ENCODE data around the gene GRK2.
A peak's percentile ranks its signal among the peaks of the same experiment; 100 is the strongest.
"Not testable (repeated sequence)": the region's sequence is repeated elsewhere in the genome, so short reads cannot be mapped to it uniquely, and the experiment has no call there.

The GRK2 gene

GRCh38 chr11:67266449-67267187, at the start of gene GRK2:
Gene GRK2 (plus strand): TSS chr11:67266473. CDS start chr11:67266700, 227 bp downstream.
- intact Hi-C loops (cut with DNase I), result loop anchor here (1.0 to 5.0 kb wide), 2 partner anchors 51 to 116 kb away; no protein-coding TSS in a partner anchor
- DNase-seq, result peak in 3 of 10 donors; percentile 71 to 88 (median 73)

GRCh38 chr11:67227726-67228125, 38.5 kb upstream of the GRK2 start:
- DNase-seq, result no peak
- intact Hi-C loops (cut with DNase I), result no loop called here

- DNase-seq, result no peak
- intact Hi-C loops (cut with DNase I), result no loop called here
These were observed 35.9 kb upstream of the GRK2 start for GRCh38 chr11:67230406-67230805.

- intact Hi-C loops (cut with DNase I), result no loop called here
These were observed 35.4 kb upstream of the GRK2 start for GRCh38 chr11:67230886-67231285.

GRCh38 chr11:67233584-67234190, 32.6 kb upstream of the GRK2 start:
- DNase-seq, result no peak
- intact Hi-C loops (cut with DNase I), result no loop called here

More at GRCh38 chr11:67230886-67231285, 35.4 kb upstream of the GRK2 start:
- no peak for DNase-seq

GRCh38 chr11:67234571-67234970, 31.7 kb upstream of the GRK2 start:
- DNase-seq; intact Hi-C loops (cut with DNase I): not testable (repeated sequence)

- DNase-seq, result no peak
- intact Hi-C loops (cut with DNase I), result no loop called here
These were observed 28.7 kb upstream of the GRK2 start for GRCh38 chr11:67237574-67237973.

- intact Hi-C loops (cut with DNase I), result no loop called here
- no peak for DNase-seq
These were observed 27.1 kb upstream of the GRK2 start for GRCh38 chr11:67238894-67239782.

GRCh38 chr11:67239783-67240575, 26.3 kb upstream of the GRK2 start:
- peak; percentile 90 to 100 (median 96) for DNase-seq
- intact Hi-C loops (cut with DNase I), result loop anchor here (2.0 kb wide), 1 partner anchor 119 kb away; no protein-coding TSS in a partner anchor

- peak in 4 of 10 donors; percentile 36 to 90 (median 66) for DNase-seq
- intact Hi-C loops (cut with DNase I), result loop anchor here (2.0 kb wide), 1 partner anchor 120 kb away; no protein-coding TSS in a partner anchor
These were observed 25.5 kb upstream of the GRK2 start for GRCh38 chr11:67240576-67241389.

GRCh38 chr11:67242548-67242947, 23.7 kb upstream of the GRK2 start:
- intact Hi-C loops (cut with DNase I), result no loop called here

GRCh38 chr11:67243051-67243450, 23.2 kb upstream of the GRK2 start:
- intact Hi-C loops (cut with DNase I), result no loop called here
- no peak for DNase-seq

More at GRCh38 chr11:67242548-67242947, 23.7 kb upstream of the GRK2 start:
- no peak for DNase-seq

- peak in 1 of 10 donors; percentile 23 for DNase-seq
- intact Hi-C loops (cut with DNase I), result no loop called here
These were observed 21.2 kb upstream of the GRK2 start for GRCh38 chr11:67245046-67245445.

- DNase-seq, result no peak
- intact Hi-C loops (cut with DNase I), result no loop called here
These were observed 18.2 kb upstream of the GRK2 start for GRCh38 chr11:67247946-67248550.

- intact Hi-C loops (cut with DNase I), result no loop called here
These were observed 17.6 kb upstream of the GRK2 start for GRCh38 chr11:67248653-67249052.

GRCh38 chr11:67250059-67251043, 15.9 kb upstream of the GRK2 start:
- peak in 1 of 10 donors; percentile 45 for DNase-seq
- intact Hi-C loops (cut with DNase I), result no loop called here

More at GRCh38 chr11:67248653-67249052, 17.6 kb upstream of the GRK2 start:
- peak in 1 of 10 donors; percentile 41 for DNase-seq

GRCh38 chr11:67251841-67252240, 14.4 kb upstream of the GRK2 start:
- intact Hi-C loops (cut with DNase I), result no loop called here
- DNase-seq, result no peak

All from posterior cingulate gyrus (tissue), 11 donors.